Thyroid gland (tissue), 4 donors: ENCODE results near the gene PRPF19.

Source experiments
- POLR2A ChIP-seq, 2 donors: fragments of 450-650 bp; IDR thresholded peaks; one replicate each; pipeline ENCODE4 v1.6.1; 2017; ENCODE audit warnings: antibody characterized with exemption in 2 of 2, mild to moderate bottlenecking in 2 of 2, moderate library complexity in 1 of 2
- TF ChIP-seq, protein P1 (sequence below), 6 experiments: fragments of 200-600 bp in 3 of 6; fragments of 450-650 bp in 3 of 6; sonication (generic) in 3 of 6; IDR thresholded peaks; one replicate each; pipeline ENCODE4 v1.5.1; 2016 to 2019; ENCODE audit warnings: antibody characterized with exemption in 6 of 6, mild to moderate bottlenecking in 2 of 6, inconsistent platforms in 1 of 6, moderate library complexity in 1 of 6

DNA sequence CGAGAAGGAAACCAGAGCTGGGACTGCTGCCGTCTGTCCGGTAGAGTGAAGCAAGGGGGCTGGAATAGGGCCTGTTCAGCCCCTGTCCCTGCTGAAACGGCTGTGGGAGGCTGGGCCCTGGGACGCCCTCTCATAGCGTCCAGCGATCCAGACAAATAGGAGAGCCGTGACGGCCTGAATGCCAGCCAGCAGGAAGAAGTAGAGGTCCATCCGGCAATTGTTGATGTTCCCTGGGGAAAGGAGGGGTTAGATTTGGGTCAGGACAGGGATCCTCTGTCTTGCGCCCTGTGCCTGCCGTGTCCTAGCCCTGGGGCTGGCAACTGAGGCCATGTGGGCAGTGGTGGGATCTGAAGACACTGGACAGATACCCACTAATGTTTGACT lies 30.8 kb upstream of the PRPF19 start:
- TF ChIP-seq, protein P1, sequence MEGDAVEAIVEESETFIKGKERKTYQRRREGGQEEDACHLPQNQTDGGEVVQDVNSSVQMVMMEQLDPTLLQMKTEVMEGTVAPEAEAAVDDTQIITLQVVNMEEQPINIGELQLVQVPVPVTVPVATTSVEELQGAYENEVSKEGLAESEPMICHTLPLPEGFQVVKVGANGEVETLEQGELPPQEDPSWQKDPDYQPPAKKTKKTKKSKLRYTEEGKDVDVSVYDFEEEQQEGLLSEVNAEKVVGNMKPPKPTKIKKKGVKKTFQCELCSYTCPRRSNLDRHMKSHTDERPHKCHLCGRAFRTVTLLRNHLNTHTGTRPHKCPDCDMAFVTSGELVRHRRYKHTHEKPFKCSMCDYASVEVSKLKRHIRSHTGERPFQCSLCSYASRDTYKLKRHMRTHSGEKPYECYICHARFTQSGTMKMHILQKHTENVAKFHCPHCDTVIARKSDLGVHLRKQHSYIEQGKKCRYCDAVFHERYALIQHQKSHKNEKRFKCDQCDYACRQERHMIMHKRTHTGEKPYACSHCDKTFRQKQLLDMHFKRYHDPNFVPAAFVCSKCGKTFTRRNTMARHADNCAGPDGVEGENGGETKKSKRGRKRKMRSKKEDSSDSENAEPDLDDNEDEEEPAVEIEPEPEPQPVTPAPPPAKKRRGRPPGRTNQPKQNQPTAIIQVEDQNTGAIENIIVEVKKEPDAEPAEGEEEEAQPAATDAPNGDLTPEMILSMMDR (IDR thresholded peaks at IDR 0.05): no peak
- no peak for TF ChIP-seq POLR2A (IDR thresholded peaks at IDR 0.05)
